Glomerular visceral epithelial cell (primary cell): ENCODE results near the gene TKFC.

Experiments
- DNase-seq: peaks from one replicate; pipeline ENCODE4 v3.0.0-alpha.2; 2016; ENCODE audit errors: extremely low spot score

The TKFC gene

GRCh38 chr11:61345954-61346843 is 13.2 kb downstream of the TKFC start:
- DNase-seq, result no peak

GRCh38 chr11:61347916-61348461 is 15.0 kb downstream of the TKFC start:
- DNase-seq, result no peak

DNA sequence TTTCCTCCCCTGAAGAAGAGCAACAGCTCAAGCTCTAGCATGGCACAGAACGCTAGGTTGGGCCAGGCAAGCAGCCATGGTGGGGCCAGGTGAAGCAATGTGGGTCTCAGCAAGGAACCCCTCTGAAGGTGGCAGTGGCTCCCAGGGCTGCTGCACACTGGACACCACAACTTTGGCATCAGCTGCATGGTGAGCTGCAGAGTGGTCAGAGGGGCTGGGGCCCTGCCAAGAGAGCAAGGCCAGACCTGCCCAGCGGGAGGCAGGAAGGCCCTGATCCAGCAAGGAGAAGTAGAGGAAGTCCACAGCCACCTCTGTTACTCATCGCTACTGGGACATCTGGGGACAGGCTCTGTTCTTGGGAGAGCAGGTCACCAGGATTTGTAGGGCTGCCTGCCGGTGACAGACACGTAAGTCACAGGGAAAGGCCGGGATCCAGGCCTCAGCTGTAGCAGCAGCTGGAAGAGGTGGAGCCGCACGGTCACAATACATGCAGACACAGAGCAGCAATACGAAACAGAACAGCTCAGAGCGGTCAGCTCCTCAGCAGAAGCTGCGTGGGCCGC is 16.2 kb downstream of the TKFC start:
- DNase-seq, result no peak

DNA sequence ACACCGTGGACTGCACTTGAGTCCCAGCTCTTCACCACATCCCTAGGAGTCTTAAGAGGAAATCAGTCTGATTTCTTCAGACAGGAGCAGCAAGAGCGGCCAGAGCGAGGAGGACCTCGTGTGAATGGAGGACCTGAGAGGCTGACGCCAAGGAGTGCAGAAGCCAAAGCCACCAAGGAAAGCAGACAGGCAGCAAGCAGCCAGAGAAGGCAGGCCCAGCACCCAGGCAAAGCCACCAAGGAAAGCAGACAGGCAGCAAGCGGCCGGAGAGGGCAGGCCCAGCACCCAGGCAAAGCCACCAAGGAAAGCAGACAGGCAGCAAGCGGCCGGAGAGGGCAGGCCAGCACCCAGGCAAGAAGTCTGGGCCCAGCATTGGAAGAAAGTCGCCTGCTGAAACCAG is 16.9 kb downstream of the TKFC start:
- DNase-seq, result no peak

DNA sequence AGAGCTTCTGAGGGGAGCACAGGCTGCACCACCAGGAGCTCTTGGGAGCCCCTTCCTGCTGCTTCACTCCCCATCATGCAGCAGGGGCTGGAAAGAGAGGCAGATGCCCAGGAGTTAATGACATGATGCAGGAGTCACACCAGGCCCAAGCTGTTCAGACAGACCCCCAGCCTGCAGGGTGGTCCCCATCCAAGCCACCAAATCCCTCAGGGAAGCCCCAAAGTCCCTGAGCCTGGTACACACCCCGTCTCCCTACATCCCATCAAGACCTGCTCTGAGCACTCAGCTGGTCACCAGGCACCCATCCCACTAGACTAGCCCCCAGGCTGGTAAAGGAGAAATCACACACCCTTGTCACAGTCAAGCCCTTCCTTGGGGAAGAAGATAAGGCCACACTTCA is 17.3 kb downstream of the TKFC start:
- no peak for DNase-seq

- DNase-seq, result no peak
Observed at GRCh38 chr11:61350803-61351202, 17.8 kb downstream of the TKFC start.

DNA sequence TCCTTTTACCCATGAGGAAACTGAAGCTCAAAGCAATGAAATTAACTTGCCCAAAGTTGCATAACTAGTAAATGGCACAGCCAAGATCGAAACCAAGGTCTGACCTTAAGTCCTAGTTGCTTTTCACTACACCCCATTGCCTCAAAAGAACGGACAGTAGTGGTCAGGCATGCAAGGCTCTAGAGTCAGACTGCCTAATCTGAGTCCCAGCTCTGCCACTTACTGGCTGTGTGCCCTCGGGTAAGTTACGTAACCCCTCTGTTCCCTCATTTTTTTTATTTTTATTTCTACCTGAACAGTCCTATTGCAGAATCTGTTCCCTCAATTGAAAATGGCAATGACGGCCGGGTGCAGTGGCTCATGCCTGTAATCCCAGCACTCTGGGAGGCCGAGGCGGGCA is 19.0 kb downstream of the TKFC start:
- DNase-seq, result no peak

DNA sequence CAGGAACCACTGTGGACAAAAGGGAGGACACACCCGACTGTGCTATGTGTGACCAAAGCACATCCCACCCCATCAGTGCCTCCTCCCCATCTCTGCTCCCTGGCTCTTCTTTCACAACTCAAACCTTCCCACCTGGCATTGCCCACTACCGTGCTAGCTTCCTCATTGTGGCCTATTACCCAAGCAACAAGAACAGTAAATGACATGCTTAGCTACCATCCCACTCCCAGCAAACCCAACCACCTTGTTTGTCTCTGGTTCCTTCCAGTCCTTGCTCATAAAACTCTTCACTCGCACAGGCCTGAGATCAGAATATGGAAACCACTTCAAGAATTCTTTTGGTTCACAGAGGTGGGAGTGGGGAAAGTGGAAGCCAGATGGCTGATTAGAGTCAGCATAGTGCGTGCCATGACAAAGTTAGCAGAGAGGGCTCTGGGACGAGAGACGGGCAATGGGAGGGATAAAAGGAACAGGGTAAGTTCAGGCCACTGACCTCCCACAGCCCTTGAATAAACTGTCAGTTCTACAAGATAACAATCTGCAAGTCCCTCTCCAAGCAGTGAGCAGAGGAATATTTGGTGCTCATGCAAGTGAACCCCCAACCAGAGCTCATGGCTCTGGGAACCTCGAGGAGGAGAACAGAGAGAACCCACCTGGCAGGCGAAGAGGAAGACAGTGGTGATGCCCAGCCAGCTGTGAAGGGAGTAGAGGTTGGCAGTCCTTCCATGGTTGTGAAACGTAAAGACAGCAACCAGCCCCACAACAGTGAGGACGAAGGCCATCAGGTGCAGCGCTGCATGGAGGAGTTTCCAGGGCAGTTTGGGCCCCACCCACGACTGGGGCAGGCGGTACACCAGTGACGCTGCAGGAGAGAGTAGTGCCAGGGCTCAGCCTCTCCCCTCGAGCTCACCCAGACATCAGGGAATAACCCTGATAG is 20.4 kb downstream of the TKFC start:
- DNase-seq, result no peak

DNA sequence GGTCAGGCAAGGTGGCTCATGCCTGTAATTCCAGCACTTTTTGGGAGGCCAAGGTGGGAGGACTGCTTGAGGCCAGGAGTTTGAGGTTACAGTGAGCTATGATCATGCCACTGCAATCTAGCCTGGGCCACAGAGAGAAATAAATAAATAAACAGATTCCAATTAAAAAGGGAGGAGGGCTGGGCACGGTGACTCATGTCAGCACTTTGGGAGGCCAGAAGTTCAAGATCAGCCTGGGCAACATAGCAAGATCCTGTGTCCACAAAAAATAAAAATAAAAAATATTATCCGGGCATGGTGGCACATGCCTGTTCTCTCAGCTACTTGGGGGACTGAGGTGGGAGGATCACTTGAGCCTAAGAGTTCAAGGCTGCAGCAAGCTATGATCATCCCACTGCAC is 21.2 kb downstream of the TKFC start:
- no peak for DNase-seq

GRCh38 chr11:61356706-61357105 is 23.7 kb downstream of the TKFC start:
- DNase-seq, result no peak

DNA sequence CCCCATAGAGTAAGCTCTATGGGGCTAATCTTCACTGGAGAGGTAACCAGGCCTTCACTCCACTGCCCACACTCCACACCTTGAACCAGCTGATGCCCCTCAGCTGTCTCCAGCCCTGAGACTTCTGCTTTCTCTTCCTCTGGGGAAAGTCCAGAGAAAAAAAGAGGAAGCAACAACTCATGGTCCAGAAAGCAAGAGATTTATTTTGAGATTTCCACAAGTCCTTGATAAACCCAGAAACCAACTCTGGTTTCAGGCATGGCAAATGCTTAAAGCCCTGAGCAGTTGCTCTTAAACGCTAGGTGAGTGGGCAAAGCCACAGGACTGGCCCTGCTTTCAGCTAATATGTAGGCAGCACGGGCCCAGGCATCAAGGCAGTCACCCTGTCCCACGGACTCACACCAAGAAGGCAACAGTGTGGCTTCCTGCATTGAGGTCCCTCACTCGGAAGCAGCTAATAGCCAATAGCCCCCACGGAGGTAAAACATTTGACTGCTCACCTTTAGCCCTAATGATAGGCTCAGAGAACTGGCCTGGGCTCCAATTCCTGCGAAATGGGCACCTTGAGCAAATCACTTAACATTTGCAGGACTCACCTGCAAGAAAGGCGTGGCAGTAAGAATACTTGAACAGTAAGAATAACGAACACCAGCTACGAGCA is 24.3 kb downstream of the TKFC start:
- no peak for DNase-seq

DNA sequence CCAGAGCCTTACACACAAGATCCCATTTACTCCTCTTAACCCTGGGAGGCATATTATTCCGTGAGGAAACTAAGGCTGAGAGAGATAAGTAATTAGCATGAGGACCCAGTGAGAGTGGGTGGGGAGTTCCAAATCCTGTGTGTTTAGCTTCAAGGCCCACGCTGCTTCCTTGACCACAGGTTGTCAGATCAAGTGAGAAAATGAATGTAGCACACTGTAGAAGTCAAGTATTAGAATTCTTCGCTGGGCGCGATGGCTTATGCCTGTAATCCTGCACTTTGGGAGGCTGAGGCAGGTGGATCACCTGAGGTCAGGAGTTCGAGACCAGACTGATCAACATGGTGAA is 24.8 kb downstream of the TKFC start:
- no peak for DNase-seq

DNA sequence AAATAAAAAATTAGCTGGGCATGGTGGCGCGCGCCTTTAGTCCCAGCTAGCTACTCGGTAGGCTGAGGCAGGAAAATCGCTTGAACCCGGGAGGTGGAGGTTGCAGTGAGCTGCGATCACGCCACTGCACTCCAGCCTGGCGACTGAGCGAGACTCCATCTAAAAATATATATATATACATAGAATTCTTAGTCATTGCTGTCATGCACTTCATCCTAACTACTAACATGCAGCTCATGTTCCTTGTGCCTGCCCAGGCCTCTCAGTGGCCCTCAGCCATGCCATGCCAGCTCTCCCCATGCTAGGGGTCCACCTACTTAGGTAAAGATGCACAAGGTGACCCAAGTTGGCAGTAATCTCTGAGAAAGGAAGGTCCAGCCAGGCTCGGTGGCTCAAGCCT is 25.5 kb downstream of the TKFC start:
- no peak for DNase-seq

DNA sequence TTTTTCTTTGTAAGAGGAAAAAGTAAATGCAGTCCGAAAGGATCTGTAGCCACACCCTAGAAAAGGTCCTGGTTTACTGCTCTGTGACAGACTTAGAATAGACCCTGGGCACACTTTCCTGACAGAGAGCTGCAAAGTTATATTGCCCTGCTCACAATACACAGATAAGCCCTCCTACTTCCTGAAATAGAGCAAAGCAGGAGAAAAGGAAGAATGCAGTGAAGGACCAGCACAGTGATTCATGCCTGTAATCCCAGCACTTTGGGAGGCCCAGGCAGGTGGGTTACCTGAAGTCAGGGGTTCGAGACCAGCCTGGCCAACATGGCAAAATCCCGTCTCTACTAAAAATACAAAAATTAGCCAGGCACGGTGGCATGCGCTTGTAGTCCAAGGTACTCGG is 26.5 kb downstream of the TKFC start:
- DNase-seq, result no peak

DNA sequence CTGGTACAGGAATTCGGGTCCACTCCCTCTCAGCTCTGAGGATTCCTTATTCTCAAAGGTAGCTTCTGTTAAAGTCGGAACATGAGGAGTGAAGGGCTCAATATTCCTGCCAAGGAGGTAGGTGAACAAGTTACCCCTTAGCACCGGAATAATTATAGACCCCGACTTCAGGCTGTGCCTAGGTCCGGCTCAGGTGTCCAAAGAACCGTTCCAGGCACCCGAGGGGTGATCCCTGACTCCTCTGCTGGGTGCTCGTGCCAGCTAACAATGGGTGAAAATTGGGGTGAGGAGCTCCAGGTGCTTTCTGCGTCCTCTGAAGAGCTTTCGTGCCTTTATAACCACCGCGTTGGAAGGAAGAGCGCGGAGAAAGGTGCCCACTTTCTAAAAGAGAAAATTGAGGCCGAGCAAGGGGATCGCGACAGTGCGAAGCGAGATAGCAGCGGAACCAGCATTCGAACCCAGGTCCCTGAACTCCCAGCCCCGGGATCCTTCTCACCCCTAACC is 28.3 kb downstream of the TKFC start:
- no peak for DNase-seq

GRCh38 chr11:61361741-61362541 is 28.9 kb downstream of the TKFC start, which contains the start of the genes CYB561A3 and TMEM138:
Gene CYB561A3, minus strand, starts transcription at chr11:61361882. Its CDS starts 5,169 bp downstream, at chr11:61356713.
Gene TMEM138, plus strand, starts transcription at chr11:61362374. Its CDS starts 2,017 bp downstream, at chr11:61364391.
- DNase-seq, result peak; percentile 94

DNA sequence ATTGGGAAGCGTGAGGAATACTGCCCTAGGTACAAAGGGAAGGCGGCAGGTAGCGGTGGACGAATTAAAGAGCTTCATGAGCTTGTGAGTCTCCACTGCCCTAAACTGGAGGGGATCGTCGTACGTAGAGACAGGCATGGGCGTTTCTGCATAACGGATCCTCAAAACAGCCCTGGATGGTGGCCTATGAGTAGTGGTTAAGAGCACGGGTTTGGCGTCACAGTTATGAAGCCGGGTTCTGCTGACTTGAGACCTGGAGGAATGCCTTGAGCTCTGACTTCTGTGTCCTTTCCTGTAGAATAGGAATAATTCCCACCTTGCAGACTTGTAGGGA is 29.5 kb downstream of the TKFC start:
- DNase-seq, result no peak

GRCh38 chr11:61364012-61364675 is 31.1 kb downstream of the TKFC start:
- no peak for DNase-seq

DNA sequence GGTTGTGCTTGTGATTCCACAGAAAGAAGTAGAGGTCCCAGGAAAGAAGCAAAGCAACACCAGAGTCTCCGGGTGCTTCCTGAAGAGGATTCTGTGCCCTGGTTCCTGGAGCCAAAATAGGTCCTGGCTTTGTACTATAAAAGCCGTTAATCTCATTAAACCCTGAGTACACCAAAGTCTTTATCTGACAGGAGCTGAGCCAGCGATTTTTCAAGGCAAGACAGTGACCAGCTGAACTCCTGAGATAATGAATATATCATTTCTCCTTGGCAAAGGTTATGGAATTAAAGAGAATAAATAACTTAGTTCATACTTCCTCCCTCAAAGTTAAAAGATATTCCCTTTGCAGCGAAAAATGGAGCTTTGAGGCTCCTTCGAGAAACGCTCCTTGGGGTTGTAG is 34.4 kb downstream of the TKFC start:
- no peak for DNase-seq

DNA sequence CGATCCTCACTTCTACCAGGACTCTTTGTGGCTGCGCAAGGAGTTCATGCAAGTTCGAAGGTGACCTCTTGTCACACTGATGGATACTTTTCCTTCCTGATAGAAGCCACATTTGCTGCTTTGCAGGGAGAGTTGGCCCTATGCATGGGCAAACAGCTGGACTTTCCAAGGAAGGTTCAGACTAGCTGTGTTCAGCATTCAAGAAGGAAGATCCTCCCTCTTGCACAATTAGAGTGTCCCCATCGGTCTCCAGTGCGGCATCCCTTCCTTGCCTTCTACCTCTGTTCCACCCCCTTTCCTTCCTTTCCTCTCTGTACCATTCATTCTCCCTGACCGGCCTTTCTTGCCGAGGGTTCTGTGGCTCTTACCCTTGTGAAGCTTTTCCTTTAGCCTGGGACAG is 35.6 kb downstream of the TKFC start:
- no peak for DNase-seq
